PC-9 (cell line): Measurements from ENCODE around the gene KEL. TPM values are rescaled to one million over a fixed set of nuclear protein-coding genes. Genes with fewer than 3 reads are reported as not detected.

Experiments used
- BruUV-seq: library from RNA; stranded (reverse); fragments of 400-500 nt; replicated peaks from 2 replicates; lab custom pipeline; 2021; lab: Mats Ljungman, UMichigan
- CTCF ChIA-PET: fragments of 300-600 bp; sonication (Branson Sonifier 250); formaldehyde crosslinking; loops from one replicate; lab custom pipeline; 2022; ENCODE audit warnings: antibody characterized with exemption; lab: Charles Lee
- POLR2A ChIA-PET: fragments of 300-600 bp; sonication (Branson Sonifier 250); formaldehyde crosslinking; loops from one replicate; lab custom pipeline; 2022; ENCODE audit warnings: antibody characterized with exemption; ENCODE audit not compliant: unreplicated experiment; lab: Charles Lee
- DNase-seq, 2 experiments: peaks; one replicate each; pipeline versions ENCODE4 v3.0.0 to v3.0.0-alpha.2; 2015 to 2022; ENCODE audit warnings: mixed read lengths in 1 of 2
- H2AFZ ChIP-seq: fragments of 200-600 bp; sonication (generic); 2 replicates; pipeline ENCODE4 v1.8.1; 2017; ENCODE audit warnings: antibody characterized with exemption
- H3F3A ChIP-seq: fragments of 200-600 bp; sonication (generic); 2 replicates; pipeline ENCODE4 v1.8.1; 2017; ENCODE audit warnings: antibody characterized with exemption, mild to moderate bottlenecking, low read depth; ENCODE audit not compliant: insufficient read depth
- H3K27ac ChIP-seq: fragments of 200-600 bp; sonication (generic); 2 replicates; pipeline ENCODE4 v1.6.1; 2016; ENCODE audit warnings: mixed run types
- H3K27me3 ChIP-seq: fragments of 200-600 bp; sonication (generic); 2 replicates; pipeline ENCODE4 v1.6.1; 2016; ENCODE audit warnings: low read depth, mixed run types; ENCODE audit not compliant: insufficient read depth
- H3K36me3 ChIP-seq: fragments of 200-600 bp; sonication (generic); 2 replicates; pipeline ENCODE4 v1.6.1; 2016; ENCODE audit warnings: low read depth, mixed run types
- H3K4me1 ChIP-seq: fragments of 200-600 bp; sonication (generic); replicated peaks from 2 replicates; pipeline ENCODE4 v1.6.1; 2016; ENCODE audit warnings: mixed run types; ENCODE audit not compliant: insufficient read depth
- H3K4me2 ChIP-seq: fragments of 200-600 bp; sonication (generic); 2 replicates; pipeline ENCODE4 v1.6.1; 2017; ENCODE audit warnings: mixed run types
- H3K4me3 ChIP-seq: fragments of 200-600 bp; sonication (generic); 2 replicates; pipeline ENCODE4 v1.6.1; 2016; ENCODE audit warnings: mixed run types
- H3K79me2 ChIP-seq: fragments of 200-600 bp; sonication (generic); 2 replicates; pipeline ENCODE4 v1.6.1; 2017; ENCODE audit warnings: low read depth, mixed run types
- H3K9me2 ChIP-seq: fragments of 200-600 bp; sonication (generic); 2 replicates; pipeline ENCODE4 v1.8.1; 2017; ENCODE audit warnings: mild to moderate bottlenecking; ENCODE audit not compliant: insufficient read depth
- H3K9me3 ChIP-seq: fragments of 200-600 bp; sonication (generic); 2 replicates; pipeline ENCODE4 v1.8.1; 2016; ENCODE audit warnings: low read depth; ENCODE audit not compliant: insufficient read depth
- H4K20me1 ChIP-seq: fragments of 200-600 bp; sonication (generic); 2 replicates; pipeline ENCODE4 v1.8.1; 2017; ENCODE audit not compliant: insufficient read depth
- EZH2 ChIP-seq: fragments of 200-600 bp; sonication (generic); IDR thresholded peaks from 2 replicates; pipeline ENCODE4 v1.8.0; 2017; ENCODE audit warnings: antibody characterized with exemption, low read depth
- intact Hi-C: fragments of 100-400 bp; cut with micrococcal nuclease; formaldehyde crosslinking; loops from one replicate; pipeline ENCODE4 v1.10.0; 2022; ENCODE audit not compliant: unreplicated experiment
- total RNA-seq: library from RNA; stranded (reverse); gene quantifications from 2 replicates; pipeline ENCODE4 v1.2.3, GENCODE V29; 2021
- TF ChIP-seq, protein P1 (sequence below): fragments of 200-600 bp; sonication (generic); conservative IDR thresholded peaks from 2 replicates; pipeline ENCODE4 v1.6.1; 2017; ENCODE audit warnings: mixed run types, antibody characterized with exemption, mild to moderate bottlenecking, moderate library complexity

Gene KEL
- total RNA-seq, 1 experiment from 2014 or later: 0.46 TPM

GRCh38 chr7:142897691-142898090 is 64.5 kb downstream of the KEL start:
- H4K20me1 ChIP-seq: no peaks in the 10 kb centered on the region
- intact Hi-C loops: no loop called here
- peaks cover 4% of the 10 kb centered on the region; the same call in 1 of the 2 replicates for H3F3A ChIP-seq
- TF ChIP-seq EZH2: no peak
- TF ChIP-seq, protein P1, sequence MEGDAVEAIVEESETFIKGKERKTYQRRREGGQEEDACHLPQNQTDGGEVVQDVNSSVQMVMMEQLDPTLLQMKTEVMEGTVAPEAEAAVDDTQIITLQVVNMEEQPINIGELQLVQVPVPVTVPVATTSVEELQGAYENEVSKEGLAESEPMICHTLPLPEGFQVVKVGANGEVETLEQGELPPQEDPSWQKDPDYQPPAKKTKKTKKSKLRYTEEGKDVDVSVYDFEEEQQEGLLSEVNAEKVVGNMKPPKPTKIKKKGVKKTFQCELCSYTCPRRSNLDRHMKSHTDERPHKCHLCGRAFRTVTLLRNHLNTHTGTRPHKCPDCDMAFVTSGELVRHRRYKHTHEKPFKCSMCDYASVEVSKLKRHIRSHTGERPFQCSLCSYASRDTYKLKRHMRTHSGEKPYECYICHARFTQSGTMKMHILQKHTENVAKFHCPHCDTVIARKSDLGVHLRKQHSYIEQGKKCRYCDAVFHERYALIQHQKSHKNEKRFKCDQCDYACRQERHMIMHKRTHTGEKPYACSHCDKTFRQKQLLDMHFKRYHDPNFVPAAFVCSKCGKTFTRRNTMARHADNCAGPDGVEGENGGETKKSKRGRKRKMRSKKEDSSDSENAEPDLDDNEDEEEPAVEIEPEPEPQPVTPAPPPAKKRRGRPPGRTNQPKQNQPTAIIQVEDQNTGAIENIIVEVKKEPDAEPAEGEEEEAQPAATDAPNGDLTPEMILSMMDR: no peak
- H3K27me3 ChIP-seq: no peaks in the 10 kb centered on the region
- no peaks in the 10 kb centered on the region for H3K36me3 ChIP-seq
- H3K79me2 ChIP-seq: no peaks in the 10 kb centered on the region
- H3K4me1 ChIP-seq: peaks cover 28% of the 10 kb centered on the region
- BruUV-seq: no TSS peak
- H3K4me3 ChIP-seq: no peak overlapping the region
- POLR2A ChIA-PET: interaction anchor here (0.6 kb wide), 2 partner anchors 59 to 402 kb away, joined by 10 to 15 read pairs; no protein-coding TSS in a partner anchor
- no peak overlapping the region for H3K27ac ChIP-seq
- H2AFZ ChIP-seq: no peak overlapping the region
- DNase-seq: no peak
- CTCF ChIA-PET: interaction anchor here (0.7 kb wide), 2 partner anchors 28 to 112 kb away, joined by 4 to 7 read pairs; no protein-coding TSS in a partner anchor
- no peaks in the 10 kb centered on the region for H3K9me3 ChIP-seq
- no peaks in the 10 kb centered on the region for H3K9me2 ChIP-seq
- no peak overlapping the region for H3K4me2 ChIP-seq

DNA sequence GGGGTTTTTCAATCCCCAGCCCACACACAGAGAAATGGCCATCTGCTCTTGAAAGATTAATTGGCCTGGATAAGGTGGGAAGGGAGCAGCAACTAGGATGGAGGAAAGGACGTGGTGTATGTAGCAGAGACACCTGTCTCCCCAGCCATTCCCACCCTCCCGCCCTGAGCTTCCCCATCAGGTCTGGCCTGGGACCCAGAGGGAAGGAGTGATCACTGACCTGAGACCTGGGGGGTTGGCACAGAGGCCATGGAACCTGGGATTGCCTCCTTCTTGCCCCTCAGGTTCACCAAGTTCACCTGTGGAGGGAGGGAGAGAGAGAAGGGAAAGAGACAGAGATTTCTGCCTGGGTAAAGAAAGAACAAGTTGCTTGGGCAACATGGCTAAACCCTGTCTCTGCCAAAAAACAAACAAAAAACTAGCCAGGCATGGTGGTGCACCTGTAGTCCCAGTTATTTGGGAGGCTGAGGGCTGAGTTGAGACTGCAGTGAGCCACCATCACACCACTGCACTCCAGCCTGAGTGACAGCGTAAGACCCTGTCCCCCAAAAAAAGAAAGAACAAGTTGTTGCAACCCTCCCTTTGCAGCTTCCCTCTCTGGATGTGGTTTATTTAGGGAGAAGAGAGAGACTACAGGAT is 65.3 kb downstream of the KEL start:
- Histone ChIP-seq H3K27ac (no peak overlapping the region), H4K20me1 (no peaks in the 10 kb centered on the region), H3F3A (peaks cover 4% of the 10 kb centered on the region; the same call in 1 of the 2 replicates), H3K27me3 (no peaks in the 10 kb centered on the region), H3K36me3 (no peaks in the 10 kb centered on the region), H3K9me3 (no peaks in the 10 kb centered on the region), H3K4me3 (no peak overlapping the region), H3K9me2 (no peaks in the 10 kb centered on the region), H3K4me2 (no peak overlapping the region), H3K4me1 (peaks cover 28% of the 10 kb centered on the region), H3K79me2 (no peaks in the 10 kb centered on the region), H2AFZ (no peak overlapping the region)
- TF ChIP-seq, protein P1: no peak
- TF ChIP-seq EZH2: no peak
- intact Hi-C loops: no loop called here
- BruUV-seq: no TSS peak
- ChIA-PET CTCF (no interaction called here), POLR2A (no interaction called here)
- DNase-seq: no peak

GRCh38 chr7:142896151-142896550 is 66.0 kb downstream of the KEL start:
- no TSS peak for BruUV-seq
- Histone ChIP-seq H3K4me2 (no peak overlapping the region), H3K9me2 (no peaks in the 10 kb centered on the region), H3K4me1 (peaks cover 28% of the 10 kb centered on the region), H3K27me3 (no peaks in the 10 kb centered on the region), H3K79me2 (no peaks in the 10 kb centered on the region), H3K9me3 (no peaks in the 10 kb centered on the region), H2AFZ (no peak overlapping the region), H4K20me1 (no peaks in the 10 kb centered on the region), H3K36me3 (no peaks in the 10 kb centered on the region), H3F3A (peaks cover 4% of the 10 kb centered on the region; the same call in 1 of the 2 replicates), H3K27ac (no peak overlapping the region), H3K4me3 (no peak overlapping the region)
- CTCF ChIA-PET: no interaction called here
- intact Hi-C loops: no loop called here
- POLR2A ChIA-PET: no interaction called here
- no peak for DNase-seq
- TF ChIP-seq, protein P1: no peak
- no peak for TF ChIP-seq EZH2
